AG10803 (cell line): ENCODE data around the gene CAV2.

Experiments used
- DNase-seq: peaks from one replicate; pipeline ENCODE4 v3.0.0; 2010; ENCODE audit warnings: low read depth
- H3K4me3 ChIP-seq: 2 replicates; pipeline ENCODE4 v1.5.1; 2011; ENCODE audit warnings: mild to moderate bottlenecking, low read length, control low read depth
- TF ChIP-seq, protein P1 (sequence below): conservative IDR thresholded peaks from 2 replicates; pipeline ENCODE4 v1.5.1; 2011; ENCODE audit warnings: mild to moderate bottlenecking, low read length, control low read depth, inconsistent platforms

Gene CAV2

DNA sequence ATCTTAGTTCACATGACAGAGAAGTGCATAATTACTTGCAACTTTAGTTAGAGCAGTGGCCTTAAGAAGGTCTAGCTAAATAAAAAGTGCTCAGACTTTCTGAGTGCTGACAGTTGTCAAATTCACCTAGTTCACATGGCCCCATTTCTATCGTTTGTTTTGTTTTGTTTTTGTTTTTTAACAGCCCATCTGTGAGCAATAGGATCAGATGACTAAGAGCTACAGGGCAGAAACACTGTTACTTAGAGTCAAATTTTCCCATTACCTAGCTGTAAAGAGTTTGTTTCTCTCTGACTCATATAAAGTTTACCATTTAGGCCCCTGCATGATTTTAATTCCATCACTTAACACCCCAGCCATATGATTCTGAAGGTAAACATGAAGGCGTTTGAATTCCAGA lies 44.1 kb downstream of the CAV2 start:
- H3K4me3 ChIP-seq: no peak overlapping the region
- DNase-seq: peak; percentile 58
- TF ChIP-seq, protein P1, sequence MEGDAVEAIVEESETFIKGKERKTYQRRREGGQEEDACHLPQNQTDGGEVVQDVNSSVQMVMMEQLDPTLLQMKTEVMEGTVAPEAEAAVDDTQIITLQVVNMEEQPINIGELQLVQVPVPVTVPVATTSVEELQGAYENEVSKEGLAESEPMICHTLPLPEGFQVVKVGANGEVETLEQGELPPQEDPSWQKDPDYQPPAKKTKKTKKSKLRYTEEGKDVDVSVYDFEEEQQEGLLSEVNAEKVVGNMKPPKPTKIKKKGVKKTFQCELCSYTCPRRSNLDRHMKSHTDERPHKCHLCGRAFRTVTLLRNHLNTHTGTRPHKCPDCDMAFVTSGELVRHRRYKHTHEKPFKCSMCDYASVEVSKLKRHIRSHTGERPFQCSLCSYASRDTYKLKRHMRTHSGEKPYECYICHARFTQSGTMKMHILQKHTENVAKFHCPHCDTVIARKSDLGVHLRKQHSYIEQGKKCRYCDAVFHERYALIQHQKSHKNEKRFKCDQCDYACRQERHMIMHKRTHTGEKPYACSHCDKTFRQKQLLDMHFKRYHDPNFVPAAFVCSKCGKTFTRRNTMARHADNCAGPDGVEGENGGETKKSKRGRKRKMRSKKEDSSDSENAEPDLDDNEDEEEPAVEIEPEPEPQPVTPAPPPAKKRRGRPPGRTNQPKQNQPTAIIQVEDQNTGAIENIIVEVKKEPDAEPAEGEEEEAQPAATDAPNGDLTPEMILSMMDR: no peak

DNA sequence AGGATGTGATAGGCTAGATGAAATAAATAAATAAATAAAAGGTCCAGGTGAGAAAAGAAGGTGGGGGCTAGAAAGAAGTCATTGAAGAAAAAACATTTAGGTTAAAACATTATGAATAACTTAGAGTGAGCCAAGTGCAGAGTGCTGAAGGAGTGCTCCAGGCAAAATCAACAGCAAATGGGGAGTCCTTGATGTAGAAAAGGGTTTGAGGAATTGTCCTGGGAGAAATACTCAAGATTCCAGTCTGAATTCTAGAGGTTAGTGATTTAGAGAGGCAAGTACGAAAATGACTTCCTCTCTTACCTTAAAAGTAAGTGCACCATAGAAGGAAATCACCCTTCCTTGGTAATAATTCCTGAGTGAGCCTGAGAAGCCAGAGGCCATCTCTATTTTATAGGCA lies 44.9 kb downstream of the CAV2 start:
- TF ChIP-seq, protein P1: no peak
- no peak overlapping the region for H3K4me3 ChIP-seq
- no peak for DNase-seq

DNA sequence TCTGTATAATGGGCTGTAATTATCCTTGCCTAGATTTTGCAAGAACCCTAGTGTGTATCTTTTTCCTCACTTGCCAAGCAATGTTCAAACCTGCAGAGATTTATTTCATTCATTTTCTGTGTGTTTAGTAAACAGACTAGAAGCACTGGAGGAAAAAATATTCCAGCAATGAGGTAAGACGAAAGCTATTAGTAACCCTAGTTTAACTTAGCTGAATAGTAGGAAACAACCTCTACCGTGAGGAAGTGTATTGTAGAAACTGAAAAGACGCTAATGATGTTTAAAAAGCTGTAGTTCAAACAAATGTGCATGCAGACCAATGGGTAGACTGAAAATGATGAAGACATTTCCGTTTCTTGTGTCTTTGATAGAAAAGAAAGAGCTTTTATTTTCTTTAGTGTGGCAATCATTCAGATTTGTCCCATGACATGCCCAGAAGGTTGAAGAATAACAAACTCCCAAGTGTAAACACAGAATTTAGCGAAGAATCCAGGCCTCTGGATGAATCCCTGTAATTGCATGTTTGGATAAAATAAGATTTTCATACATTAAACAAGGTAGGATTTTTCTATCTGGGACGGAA lies 46.0 kb downstream of the CAV2 start:
- no peak overlapping the region for H3K4me3 ChIP-seq
- TF ChIP-seq, protein P1: no peak
- DNase-seq: no peak

DNA sequence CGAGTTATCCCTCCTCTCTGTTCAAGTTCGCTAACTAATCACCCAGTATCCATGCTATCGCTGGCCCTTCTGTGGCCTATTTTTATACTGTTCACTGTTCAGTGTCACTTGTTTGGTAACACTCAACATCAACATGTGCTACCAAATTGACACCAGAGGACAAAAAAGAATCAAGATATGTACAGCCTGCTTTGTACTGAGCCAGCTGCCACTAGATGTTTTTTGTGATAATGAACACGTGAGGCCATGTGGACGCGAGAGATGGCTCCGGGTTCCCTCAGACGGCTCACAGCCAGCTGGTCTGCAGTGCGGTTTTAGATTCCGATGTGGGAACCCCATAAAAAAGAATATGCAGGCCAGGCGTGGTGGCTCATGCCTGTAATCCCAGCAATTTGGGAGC lies 46.5 kb downstream of the CAV2 start:
- TF ChIP-seq, protein P1: no peak
- DNase-seq: peak; percentile 54
- no peak overlapping the region for H3K4me3 ChIP-seq

DNA sequence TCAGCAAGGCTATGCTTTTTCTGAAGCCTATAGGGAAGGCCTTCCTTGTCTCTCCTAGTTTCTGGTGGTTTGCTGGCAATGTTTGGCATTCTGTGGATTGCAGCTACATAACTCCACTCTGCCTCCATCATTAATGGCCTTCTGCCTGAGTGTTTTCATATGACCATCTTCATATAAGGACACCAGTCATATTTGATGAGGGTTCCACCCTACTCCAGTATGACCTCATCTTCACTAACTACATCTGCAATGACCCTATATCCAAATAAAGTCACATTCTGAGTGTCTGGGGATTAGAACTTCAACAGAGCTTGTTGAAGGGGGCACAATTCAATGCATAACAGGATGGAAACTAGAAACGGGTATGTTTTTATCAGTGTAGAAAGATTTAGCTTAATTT lies 47.4 kb downstream of the CAV2 start:
- peak; percentile 55 for DNase-seq
- no peak overlapping the region for H3K4me3 ChIP-seq
- TF ChIP-seq, protein P1: no peak

DNA sequence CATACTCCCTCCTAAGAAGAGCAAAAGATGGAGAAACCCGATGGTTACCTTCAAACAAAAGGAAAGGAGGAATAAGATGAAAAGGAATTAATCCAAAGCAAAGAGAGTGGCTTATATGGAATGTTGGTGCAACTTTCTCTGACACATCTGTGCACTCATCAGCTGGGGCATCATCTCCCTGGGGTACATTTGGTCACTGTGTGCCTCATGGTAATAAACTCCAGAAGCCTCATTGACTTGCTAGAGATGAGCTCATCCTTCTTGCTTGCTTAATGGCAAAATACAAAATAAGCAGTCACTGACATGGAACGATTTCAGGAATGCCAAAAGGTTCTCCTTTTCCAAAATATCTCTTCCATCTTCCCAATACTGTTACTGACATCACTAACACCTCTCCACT lies 47.8 kb downstream of the CAV2 start:
- DNase-seq: peak; percentile 93
- H3K4me3 ChIP-seq: no peak overlapping the region
- TF ChIP-seq, protein P1: no peak

DNA sequence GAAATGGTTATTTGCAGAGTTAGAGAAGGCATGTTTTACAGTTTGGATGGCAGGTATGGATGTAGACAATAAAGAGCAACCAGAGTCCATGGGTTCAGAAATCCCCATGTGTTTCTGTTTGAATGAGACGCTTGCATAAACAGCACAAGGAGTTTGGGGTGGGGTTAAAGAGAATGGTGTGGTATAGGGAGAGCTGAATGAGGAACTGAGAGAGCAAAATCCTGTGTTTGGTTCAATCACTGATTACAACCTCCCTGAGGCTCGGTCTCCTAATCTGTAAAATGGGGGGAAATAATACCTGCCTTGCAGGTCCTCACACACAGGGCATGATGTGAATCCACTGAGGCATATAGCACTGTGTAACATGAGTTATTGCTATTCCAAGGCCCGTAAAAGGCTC lies 49.0 kb downstream of the CAV2 start:
- no peak for DNase-seq
- TF ChIP-seq, protein P1: no peak
- H3K4me3 ChIP-seq: no peak overlapping the region
